HL-60 (cell line): ENCODE results near the gene KCNQ1OT1.

Experiments
- GABPA ChIP-seq: IDR thresholded peaks from 2 replicates; pipeline ENCODE4 v1.6.1; 2012; ENCODE audit warnings: low read depth
- POLR2AphosphoS5 ChIP-seq: IDR thresholded peaks from 2 replicates; pipeline ENCODE4 v1.6.1; 2012; ENCODE audit warnings: low read depth
- SPI1 ChIP-seq: IDR thresholded peaks from 2 replicates; pipeline ENCODE4 v1.6.1; 2012; ENCODE audit warnings: low read depth, mild to moderate bottlenecking, borderline replicate concordance
- TF ChIP-seq, protein P1 (sequence below): IDR thresholded peaks from one replicate; pipeline ENCODE4 v1.5.1; 2011; ENCODE audit warnings: low read length, control low read depth, inconsistent platforms; ENCODE audit not compliant: insufficient read depth
- TF ChIP-seq, protein P2 (sequence below): IDR thresholded peaks from 2 replicates; pipeline ENCODE4 v1.6.1; 2012; ENCODE audit warnings: low read depth; ENCODE audit not compliant: insufficient replicate concordance

DNA sequence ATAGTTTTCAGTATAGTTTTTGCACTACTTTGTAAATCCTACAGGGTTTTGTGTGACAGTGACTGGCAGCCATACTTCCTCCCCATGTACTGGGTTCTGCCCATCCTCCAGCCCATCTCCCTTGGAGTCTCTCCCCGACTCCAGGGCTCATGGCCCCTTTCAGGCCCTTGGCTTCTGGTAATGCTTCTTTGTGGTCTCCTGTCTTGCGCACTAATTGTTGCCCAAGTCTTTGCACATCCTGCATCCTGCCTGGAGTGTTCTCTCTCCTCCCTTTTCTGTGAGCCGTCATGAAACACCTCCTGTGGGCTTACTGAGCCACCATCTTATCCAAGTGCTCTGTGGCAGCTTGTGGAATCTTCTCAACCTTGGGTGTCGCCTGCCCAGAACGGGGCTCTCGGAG, 11.4 kb upstream of the KCNQ1OT1 start:
- TF ChIP-seq, protein P1, sequence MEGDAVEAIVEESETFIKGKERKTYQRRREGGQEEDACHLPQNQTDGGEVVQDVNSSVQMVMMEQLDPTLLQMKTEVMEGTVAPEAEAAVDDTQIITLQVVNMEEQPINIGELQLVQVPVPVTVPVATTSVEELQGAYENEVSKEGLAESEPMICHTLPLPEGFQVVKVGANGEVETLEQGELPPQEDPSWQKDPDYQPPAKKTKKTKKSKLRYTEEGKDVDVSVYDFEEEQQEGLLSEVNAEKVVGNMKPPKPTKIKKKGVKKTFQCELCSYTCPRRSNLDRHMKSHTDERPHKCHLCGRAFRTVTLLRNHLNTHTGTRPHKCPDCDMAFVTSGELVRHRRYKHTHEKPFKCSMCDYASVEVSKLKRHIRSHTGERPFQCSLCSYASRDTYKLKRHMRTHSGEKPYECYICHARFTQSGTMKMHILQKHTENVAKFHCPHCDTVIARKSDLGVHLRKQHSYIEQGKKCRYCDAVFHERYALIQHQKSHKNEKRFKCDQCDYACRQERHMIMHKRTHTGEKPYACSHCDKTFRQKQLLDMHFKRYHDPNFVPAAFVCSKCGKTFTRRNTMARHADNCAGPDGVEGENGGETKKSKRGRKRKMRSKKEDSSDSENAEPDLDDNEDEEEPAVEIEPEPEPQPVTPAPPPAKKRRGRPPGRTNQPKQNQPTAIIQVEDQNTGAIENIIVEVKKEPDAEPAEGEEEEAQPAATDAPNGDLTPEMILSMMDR, result no peak
- TF ChIP-seq GABPA (no peak), POLR2AphosphoS5 (no peak), SPI1 (no peak)
- TF ChIP-seq, protein P2, sequence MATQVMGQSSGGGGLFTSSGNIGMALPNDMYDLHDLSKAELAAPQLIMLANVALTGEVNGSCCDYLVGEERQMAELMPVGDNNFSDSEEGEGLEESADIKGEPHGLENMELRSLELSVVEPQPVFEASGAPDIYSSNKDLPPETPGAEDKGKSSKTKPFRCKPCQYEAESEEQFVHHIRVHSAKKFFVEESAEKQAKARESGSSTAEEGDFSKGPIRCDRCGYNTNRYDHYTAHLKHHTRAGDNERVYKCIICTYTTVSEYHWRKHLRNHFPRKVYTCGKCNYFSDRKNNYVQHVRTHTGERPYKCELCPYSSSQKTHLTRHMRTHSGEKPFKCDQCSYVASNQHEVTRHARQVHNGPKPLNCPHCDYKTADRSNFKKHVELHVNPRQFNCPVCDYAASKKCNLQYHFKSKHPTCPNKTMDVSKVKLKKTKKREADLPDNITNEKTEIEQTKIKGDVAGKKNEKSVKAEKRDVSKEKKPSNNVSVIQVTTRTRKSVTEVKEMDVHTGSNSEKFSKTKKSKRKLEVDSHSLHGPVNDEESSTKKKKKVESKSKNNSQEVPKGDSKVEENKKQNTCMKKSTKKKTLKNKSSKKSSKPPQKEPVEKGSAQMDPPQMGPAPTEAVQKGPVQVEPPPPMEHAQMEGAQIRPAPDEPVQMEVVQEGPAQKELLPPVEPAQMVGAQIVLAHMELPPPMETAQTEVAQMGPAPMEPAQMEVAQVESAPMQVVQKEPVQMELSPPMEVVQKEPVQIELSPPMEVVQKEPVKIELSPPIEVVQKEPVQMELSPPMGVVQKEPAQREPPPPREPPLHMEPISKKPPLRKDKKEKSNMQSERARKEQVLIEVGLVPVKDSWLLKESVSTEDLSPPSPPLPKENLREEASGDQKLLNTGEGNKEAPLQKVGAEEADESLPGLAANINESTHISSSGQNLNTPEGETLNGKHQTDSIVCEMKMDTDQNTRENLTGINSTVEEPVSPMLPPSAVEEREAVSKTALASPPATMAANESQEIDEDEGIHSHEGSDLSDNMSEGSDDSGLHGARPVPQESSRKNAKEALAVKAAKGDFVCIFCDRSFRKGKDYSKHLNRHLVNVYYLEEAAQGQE, result no peak
